DND-41 (cell line): Measurements from ENCODE around the gene HIP1.

ENCODE experiments used
- ATAC-seq: fragments of 200-7000 bp; cut with Tn5 transposase; 3 replicates; pipeline ENCODE4 v1.9.1; 2021; ENCODE audit warnings: low read depth; ENCODE audit not compliant: insufficient read depth
- DNase-seq: peaks from one replicate; pipeline ENCODE4 v3.0.0-alpha.2; 2020
- H2AFZ ChIP-seq: 2 replicates; pipeline ENCODE4 v1.6.0; 2012; ENCODE audit warnings: low read depth, low read length
- H3K27ac ChIP-seq: 2 replicates; pipeline ENCODE4 v1.5.1; 2012; ENCODE audit warnings: low read length, inconsistent platforms
- H3K27me3 ChIP-seq: fragments of 200-600 bp; sonication (generic); 2 replicates; pipeline ENCODE4 v1.6.0; 2012; ENCODE audit warnings: low read length, mild to moderate bottlenecking, inconsistent platforms; ENCODE audit not compliant: insufficient read depth, poor library complexity
- H3K36me3 ChIP-seq: 2 replicates; pipeline ENCODE4 v1.5.1; 2012; ENCODE audit warnings: low read length, inconsistent platforms; ENCODE audit not compliant: insufficient read depth
- H3K4me1 ChIP-seq: 2 replicates; pipeline ENCODE4 v1.5.1; 2012; ENCODE audit warnings: mild to moderate bottlenecking, low read length; ENCODE audit not compliant: insufficient read depth
- H3K4me2 ChIP-seq: 2 replicates; pipeline ENCODE4 v1.6.0; 2012; ENCODE audit warnings: mild to moderate bottlenecking, moderate library complexity, low read length, inconsistent platforms; ENCODE audit not compliant: insufficient read depth
- H3K4me3 ChIP-seq, 2 experiments: fragments of 200-600 bp in 1 of 2; shearing (Covaris generic) in 1 of 2; 2 replicates each; pipeline ENCODE4 v1.5.1; 2012 to 2016; ENCODE audit warnings: inconsistent platforms in 2 of 2, low read length in 2 of 2, mild to moderate bottlenecking in 2 of 2, low read depth in 1 of 2, moderate library complexity in 1 of 2
- H3K79me2 ChIP-seq: 2 replicates; pipeline ENCODE4 v1.6.0; 2012; ENCODE audit warnings: low read length, inconsistent platforms; ENCODE audit not compliant: insufficient read depth
- H3K9ac ChIP-seq: 2 replicates; pipeline ENCODE4 v1.6.0; 2012; ENCODE audit warnings: low read depth, mild to moderate bottlenecking, inconsistent platforms, low read length, moderate library complexity
- H3K9me3 ChIP-seq: 2 replicates; pipeline ENCODE4 v1.5.1; 2012; ENCODE audit warnings: low read length, moderate library complexity, mild to moderate bottlenecking, inconsistent platforms; ENCODE audit not compliant: insufficient read depth, severe bottlenecking
- H4K20me1 ChIP-seq: 2 replicates; pipeline ENCODE4 v1.6.0; 2012; ENCODE audit warnings: low read length; ENCODE audit not compliant: insufficient read depth
- CTCF ChIP-seq: IDR thresholded peaks from 2 replicates; pipeline ENCODE4 v1.5.1; 2012; ENCODE audit warnings: borderline replicate concordance, low read length, moderate library complexity, mild to moderate bottlenecking; ENCODE audit not compliant: poor library complexity, severe bottlenecking; ENCODE audit errors: extremely low read depth
- EZH2 ChIP-seq: IDR thresholded peaks from 3 replicates; pipeline ENCODE4 v1.6.1; 2012; ENCODE audit warnings: borderline replicate concordance, low read depth, mild to moderate bottlenecking, moderate library complexity, low read length, inconsistent platforms; ENCODE audit not compliant: severe bottlenecking

HIP1 gene

GRCh38 chr7:75704928-75705327, 33.8 kb downstream of the HIP1 start:
- DNase-seq (no peak), ATAC-seq (no peak)
- no peak for TF ChIP-seq EZH2
- TF ChIP-seq CTCF: no peak
- H3K4me1 ChIP-seq: no peaks in the 10 kb centered on the region
- H3K27me3 ChIP-seq: no peaks in the 10 kb centered on the region
- H2AFZ ChIP-seq: no peak overlapping the region
- peaks cover 5% of the 10 kb centered on the region for H3K9me3 ChIP-seq
- H3K36me3 ChIP-seq: no peaks in the 10 kb centered on the region
- no peak overlapping the region for H3K4me3 ChIP-seq
- H3K79me2 ChIP-seq: no peaks in the 10 kb centered on the region
- H3K9ac ChIP-seq: no peak overlapping the region
- no peaks in the 10 kb centered on the region for H4K20me1 ChIP-seq
- H3K27ac ChIP-seq: no peak overlapping the region
- no peak overlapping the region for H3K4me2 ChIP-seq

- no peaks in the 10 kb centered on the region for H4K20me1 ChIP-seq
- H3K9ac ChIP-seq: no peak overlapping the region
- H3K9me3 ChIP-seq: no peaks in the 10 kb centered on the region
- H3K36me3 ChIP-seq: no peaks in the 10 kb centered on the region
- ATAC-seq: no peak
- H3K27ac ChIP-seq: no peak overlapping the region
- H2AFZ ChIP-seq: no peak overlapping the region
- no peak for DNase-seq
- TF ChIP-seq CTCF (no peak), EZH2 (no peak)
- no peaks in the 10 kb centered on the region for H3K4me1 ChIP-seq
- no peak overlapping the region for H3K4me2 ChIP-seq
- H3K27me3 ChIP-seq: no peaks in the 10 kb centered on the region
- no peaks in the 10 kb centered on the region for H3K79me2 ChIP-seq
- H3K4me3 ChIP-seq: no peak overlapping the region
Measured at GRCh38 chr7:75702515-75702914, 36.2 kb downstream of the HIP1 start.

DNA sequence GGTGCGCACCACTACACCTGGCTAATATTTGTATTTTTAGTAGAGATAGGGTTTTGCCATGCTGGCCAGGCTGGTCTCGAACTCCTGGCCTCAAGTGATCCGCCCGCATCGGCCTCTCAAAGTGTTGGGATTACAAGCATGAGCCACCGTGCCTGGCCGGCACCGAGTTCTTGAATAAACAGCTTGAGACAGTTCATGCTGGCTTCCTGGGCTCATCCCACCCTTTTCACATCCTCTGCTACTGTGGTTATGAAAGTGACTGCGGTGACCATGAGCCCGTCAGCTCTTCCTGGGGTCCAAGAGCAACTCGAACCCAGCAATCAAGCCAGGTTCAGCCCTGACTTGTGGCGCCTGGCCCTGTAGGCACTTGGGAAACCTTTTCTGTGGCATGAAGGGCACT, 38.7 kb downstream of the HIP1 start:
- no peak for TF ChIP-seq EZH2
- TF ChIP-seq CTCF: no peak
- Histone ChIP-seq H2AFZ (no peak overlapping the region), H3K9me3 (no peaks in the 10 kb centered on the region), H3K4me1 (no peaks in the 10 kb centered on the region), H3K27me3 (no peaks in the 10 kb centered on the region), H3K4me3 (no peak overlapping the region), H3K27ac (no peak overlapping the region), H3K4me2 (no peak overlapping the region), H4K20me1 (no peaks in the 10 kb centered on the region), H3K9ac (no peak overlapping the region), H3K36me3 (no peaks in the 10 kb centered on the region), H3K79me2 (no peaks in the 10 kb centered on the region)
- DNase-seq (no peak), ATAC-seq (no peak)

GRCh38 chr7:75698358-75698757, 40.4 kb downstream of the HIP1 start:
- Histone ChIP-seq H2AFZ (no peak overlapping the region), H3K4me2 (no peak overlapping the region), H3K27ac (no peak overlapping the region), H4K20me1 (no peaks in the 10 kb centered on the region), H3K4me1 (no peaks in the 10 kb centered on the region), H3K27me3 (no peaks in the 10 kb centered on the region), H3K9me3 (no peaks in the 10 kb centered on the region), H3K79me2 (no peaks in the 10 kb centered on the region), H3K9ac (no peak overlapping the region), H3K36me3 (no peaks in the 10 kb centered on the region), H3K4me3 (no peak overlapping the region)
- ATAC-seq (no peak), DNase-seq (no peak)
- no peak for TF ChIP-seq CTCF
- no peak for TF ChIP-seq EZH2
